H1 (cell line): Measurements from ENCODE around the gene IFI16. TPM values are rescaled to one million over a fixed set of nuclear protein-coding genes. Genes with fewer than 3 reads are reported as not detected.

Experiments
- SIX5 ChIP-seq: IDR thresholded peaks from 2 replicates; pipeline ENCODE4 v1.6.1; 2011; ENCODE audit warnings: mild to moderate bottlenecking, low read depth, low read length
- USF2 ChIP-seq: IDR thresholded peaks from 2 replicates; pipeline ENCODE4 v1.6.1; 2011; ENCODE audit warnings: low read length, improper control_type of control experiment
- polyA plus RNA-seq, 7 experiments: library from polyadenylated mRNA; depleted of rRNA in 3 of 7; stranded (reverse) in 5 of 7; unstranded in 2 of 7; fragments of >200 nt in 5 of 7; fragments of 200-250 nt in 2 of 7; gene quantifications; 1 replicate in 5 of 7; 2 replicates in 1 of 7; 4 replicates in 1 of 7; pipeline versions ENCODE4 v1.2.1 to v1.2.3, GENCODE V29; 2011 to 2013; ENCODE audit warnings: missing spikeins in 2 of 7, mixed read lengths in 2 of 7
- total RNA-seq: library from RNA; stranded (reverse); fragmentation: NEBNext Ultra II Directional; extraction: Animal tissue kit (Norgen Biotek cat#: 25700); gene quantifications from 2 replicates; pipeline ENCODE4 v1.2.1, GENCODE V29; 2021

Gene IFI16
- total and polyA plus RNA-seq, 2 of the 8 experiments (the other 6 are each of a cell fraction or from before 2014, with no cell fraction given): 0.63 to 0.74 TPM

DNA sequence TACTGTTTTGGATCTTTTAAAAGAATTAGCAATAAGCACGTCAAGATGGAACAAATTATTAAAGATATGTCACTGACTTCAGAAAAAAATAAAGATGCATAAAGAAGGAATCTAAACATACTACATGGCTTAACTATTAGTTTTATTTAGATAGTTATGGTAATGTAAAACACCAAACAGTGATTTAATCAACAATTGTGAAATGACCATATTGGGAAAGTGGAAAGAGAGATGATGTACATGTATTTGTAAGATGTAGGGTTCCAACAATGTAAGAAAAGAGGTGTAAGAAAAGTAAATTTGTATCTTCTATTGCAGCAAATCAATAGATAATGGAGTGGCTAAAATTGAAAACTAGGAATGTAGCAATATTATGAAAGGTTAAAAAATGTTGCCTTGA, 73.3 kb downstream of the IFI16 start (continued):
- TF ChIP-seq SIX5 (no peak), USF2 (no peak)
